BE2C (cell line): ENCODE data around the gene RPS8.
A peak's percentile ranks its signal among the peaks of the same experiment; 100 is the strongest.

ENCODE experiments used
- DNase-seq: peaks from one replicate; pipeline ENCODE4 v3.0.0-alpha.2; 2020
- H3K27me3 ChIP-seq: fragments of 250-450 bp; sonication (Bioruptor Pico); 2 replicates; pipeline ENCODE4 v1.5.1; 2020; ENCODE audit warnings: mild to moderate bottlenecking
- H3K36me3 ChIP-seq: fragments of 250-450 bp; sonication (Bioruptor Pico); 2 replicates; pipeline ENCODE4 v1.5.1; 2020; ENCODE audit warnings: mild to moderate bottlenecking
- H3K4me1 ChIP-seq: fragments of 250-450 bp; sonication (Bioruptor Pico); 2 replicates; pipeline ENCODE4 v1.5.1; 2020
- H3K4me3 ChIP-seq: 2 replicates; pipeline ENCODE4 v1.5.1; 2011; ENCODE audit warnings: low read depth, low read length
- H3K9me3 ChIP-seq: fragments of 250-450 bp; sonication (Bioruptor Pico); 2 replicates; pipeline ENCODE4 v1.5.1; 2020
- CTCF ChIP-seq: IDR thresholded peaks from 2 replicates; pipeline ENCODE4 v1.5.1; 2012; ENCODE audit warnings: mild to moderate bottlenecking, low read depth, low read length

The RPS8 gene

GRCh38 chr1:44778705-44779576, 3.6 kb downstream of the RPS8 start:
- peaks cover 46% of the 10 kb centered on the region for H3K36me3 ChIP-seq
- H3K27me3 ChIP-seq, result no peaks in the 10 kb centered on the region
- H3K4me1 ChIP-seq, result no peaks in the 10 kb centered on the region
- no peak for DNase-seq
- no peaks in the 10 kb centered on the region for H3K9me3 ChIP-seq
- no peak overlapping the region for H3K4me3 ChIP-seq
- TF ChIP-seq CTCF, result no peak

GRCh38 chr1:44780583-44781121, 5.3 kb downstream of the RPS8 start:
- H3K4me1 ChIP-seq, result no peaks in the 10 kb centered on the region
- peaks cover 45% of the 10 kb centered on the region for H3K36me3 ChIP-seq
- H3K4me3 ChIP-seq, result no peak overlapping the region
- no peaks in the 10 kb centered on the region for H3K27me3 ChIP-seq
- no peaks in the 10 kb centered on the region for H3K9me3 ChIP-seq
- DNase-seq, result no peak
- no peak for TF ChIP-seq CTCF

- H3K4me3 ChIP-seq, result peak overlapping the region; percentile 33
Observed at GRCh38 chr1:44783697-44784093, 8.4 kb downstream of the RPS8 start.

GRCh38 chr1:44784094-44785028, 9.0 kb downstream of the RPS8 start:
- H3K4me1 ChIP-seq, result no peaks in the 10 kb centered on the region
- H3K36me3 ChIP-seq, result peaks cover 8% of the 10 kb centered on the region
- H3K4me3 ChIP-seq, result peak overlapping the region; percentile 33
- H3K9me3 ChIP-seq, result no peaks in the 10 kb centered on the region
- no peaks in the 10 kb centered on the region for H3K27me3 ChIP-seq
- peak; percentile 25 for DNase-seq
- no peak for TF ChIP-seq CTCF

More at GRCh38 chr1:44783697-44784093, 8.4 kb downstream of the RPS8 start:
- H3K9me3 ChIP-seq, result no peaks in the 10 kb centered on the region
- TF ChIP-seq CTCF, result no peak
- peaks cover 15% of the 10 kb centered on the region for H3K36me3 ChIP-seq
- no peaks in the 10 kb centered on the region for H3K27me3 ChIP-seq
- H3K4me1 ChIP-seq, result no peaks in the 10 kb centered on the region
- no peak for DNase-seq

- no peaks in the 10 kb centered on the region for H3K27me3 ChIP-seq
- DNase-seq, result no peak
- TF ChIP-seq CTCF, result no peak
- H3K4me1 ChIP-seq, result no peaks in the 10 kb centered on the region
- no peak overlapping the region for H3K4me3 ChIP-seq
- peaks cover 2% of the 10 kb centered on the region; the same call in 1 of the 2 replicates for H3K36me3 ChIP-seq
- no peaks in the 10 kb centered on the region for H3K9me3 ChIP-seq
Observed at GRCh38 chr1:44785029-44785380, 9.7 kb downstream of the RPS8 start.
